ENCODE measurements around the gene TAF1A. TPM values are rescaled to one million over a fixed set of nuclear protein-coding genes. Genes with fewer than 3 reads are reported as not detected.

TAF1A gene
- polyA plus RNA-seq, 1 donor = 12.2 TPM

Other genes starting within 250 kb of the TAF1A start
- gene HHIPL2, start 41.8 kb downstream of the TAF1A start, polyA plus RNA-seq = 0.79 TPM
- 60.1 TPM for gene MIA3, start 28.2 kb upstream of the TAF1A start, polyA plus RNA-seq
- 44.4 TPM for gene AIDA, start 122.6 kb upstream of the TAF1A start, polyA plus RNA-seq
- 37.0 TPM for gene BROX, start 122.6 kb upstream of the TAF1A start, polyA plus RNA-seq
- 5.5 TPM for gene FAM177B, start 147.3 kb upstream of the TAF1A start, polyA plus RNA-seq
- 9.1 TPM for gene DISP1, start 225.1 kb upstream of the TAF1A start, polyA plus RNA-seq

All from large intestine (tissue), 1 donor.